ENCODE measurements around the gene KLHDC4.

- TF ChIP-seq YY1 (IDR thresholded peaks at IDR 0.05; ENCODE audit: low read depth, low read length) = no peak
- no peak for TF ChIP-seq EGR1 (IDR thresholded peaks at IDR 0.05; ENCODE audit: borderline replicate concordance in 1 of 2, low read depth in 2 of 2, low read length in 2 of 2)
- TF ChIP-seq JUND (IDR thresholded peaks at IDR 0.05; ENCODE audit: low read depth, low read length) = no peak
- no peak for TF ChIP-seq MTA3 (IDR thresholded peaks at IDR 0.05; ENCODE audit: borderline replicate concordance, low read length)
- no peak for TF ChIP-seq HDAC2 (IDR thresholded peaks at IDR 0.05)
- TF ChIP-seq CTCF (IDR thresholded peaks at IDR 0.05 in 2 of 3, conservative IDR thresholded peaks at IDR 0.05 in 1 of 3; ENCODE audit: control insufficient read depth in 2 of 3, extremely low read depth in 1 of 3, insufficient read depth in 1 of 3, low read depth in 3 of 3, low read length in 3 of 3) = no peak
- TF ChIP-seq ZBTB11 (CRISPR knock-in tag; IDR thresholded peaks at IDR 0.05) = no peak
- TF ChIP-seq SP1 (IDR thresholded peaks at IDR 0.05; ENCODE audit: low read depth, low read length) = no peak
- TF ChIP-seq SRF (IDR thresholded peaks at IDR 0.05; ENCODE audit: low read depth in 2 of 2, low read length in 2 of 2) = no peak
These were observed 28.8 kb upstream of the KLHDC4 start for GRCh38 chr16:87794485-87795078.

Data from GM12878 (cell line).